Measurements from ENCODE around the gene NDUFA3. TPM values are rescaled to one million over a fixed set of nuclear protein-coding genes. Genes with fewer than 3 reads are reported as not detected.

NDUFA3 gene
- total RNA-seq, 1 donor from 2014 or later: 77.4 TPM

GRCh38 chr19:54136864-54137698 is 34.4 kb downstream of the NDUFA3 start:
- DNase-seq (ENCODE audit: low spot score): peak; percentile 100
- no peaks in the 10 kb centered on the region for H3K36me3 Mint-ChIP-seq (ENCODE audit: low read depth)
- H3K9me3 Mint-ChIP-seq (ENCODE audit: low read depth): no peaks in the 10 kb centered on the region
- peak overlapping the region; percentile 81 for H3K4me3 Mint-ChIP-seq (ENCODE audit: unreplicated experiment)
- H3K4me1 Mint-ChIP-seq (ENCODE audit: low read depth): peaks cover 46% of the 10 kb centered on the region
- peaks cover 4% of the 10 kb centered on the region for H3K27me3 Mint-ChIP-seq (ENCODE audit: low read depth)
- TF ChIP-seq, protein P1, sequence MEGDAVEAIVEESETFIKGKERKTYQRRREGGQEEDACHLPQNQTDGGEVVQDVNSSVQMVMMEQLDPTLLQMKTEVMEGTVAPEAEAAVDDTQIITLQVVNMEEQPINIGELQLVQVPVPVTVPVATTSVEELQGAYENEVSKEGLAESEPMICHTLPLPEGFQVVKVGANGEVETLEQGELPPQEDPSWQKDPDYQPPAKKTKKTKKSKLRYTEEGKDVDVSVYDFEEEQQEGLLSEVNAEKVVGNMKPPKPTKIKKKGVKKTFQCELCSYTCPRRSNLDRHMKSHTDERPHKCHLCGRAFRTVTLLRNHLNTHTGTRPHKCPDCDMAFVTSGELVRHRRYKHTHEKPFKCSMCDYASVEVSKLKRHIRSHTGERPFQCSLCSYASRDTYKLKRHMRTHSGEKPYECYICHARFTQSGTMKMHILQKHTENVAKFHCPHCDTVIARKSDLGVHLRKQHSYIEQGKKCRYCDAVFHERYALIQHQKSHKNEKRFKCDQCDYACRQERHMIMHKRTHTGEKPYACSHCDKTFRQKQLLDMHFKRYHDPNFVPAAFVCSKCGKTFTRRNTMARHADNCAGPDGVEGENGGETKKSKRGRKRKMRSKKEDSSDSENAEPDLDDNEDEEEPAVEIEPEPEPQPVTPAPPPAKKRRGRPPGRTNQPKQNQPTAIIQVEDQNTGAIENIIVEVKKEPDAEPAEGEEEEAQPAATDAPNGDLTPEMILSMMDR (IDR thresholded peaks at IDR 0.05): no peak
- H3K27ac Mint-ChIP-seq (ENCODE audit: unreplicated experiment): peak overlapping the region; percentile 93

DNA sequence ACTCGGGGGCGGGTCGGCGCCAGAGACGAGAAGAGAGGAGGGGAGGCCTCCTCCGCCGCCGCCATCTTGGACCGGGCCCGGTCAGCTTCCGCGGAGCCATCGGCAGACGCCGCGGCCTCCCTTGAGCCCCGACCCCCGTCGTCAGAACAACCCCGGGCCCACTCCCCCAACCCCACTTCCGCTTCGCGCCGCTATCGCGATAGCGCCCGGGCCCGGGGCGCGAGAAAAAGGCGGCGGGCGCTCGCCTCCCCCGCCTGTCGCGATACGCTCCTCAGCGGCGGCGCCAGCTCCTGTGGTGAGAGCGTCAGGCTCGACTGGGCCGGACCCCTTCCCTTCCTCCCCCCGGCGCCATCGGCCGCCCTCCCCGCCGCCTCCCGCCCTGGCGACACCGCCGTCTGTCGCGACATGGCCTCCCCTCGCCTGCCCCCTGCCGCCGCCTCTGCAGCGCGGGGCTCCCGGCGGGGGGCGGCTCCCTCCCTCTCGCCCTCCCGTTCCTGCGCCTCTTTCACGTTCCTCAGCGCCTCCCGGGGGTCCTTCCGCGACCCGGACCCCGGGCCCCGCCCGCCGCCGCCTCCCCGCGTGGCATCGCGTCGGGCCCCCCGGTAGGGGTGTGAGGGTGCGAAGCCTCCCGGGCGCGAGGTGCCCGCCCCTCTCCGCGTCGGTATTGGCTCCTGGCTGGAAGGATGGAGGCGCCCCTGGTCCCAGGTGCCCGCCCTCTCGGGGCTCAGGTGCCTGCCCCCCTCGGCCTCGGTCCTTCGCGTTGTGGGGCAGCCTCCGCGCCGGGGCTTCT is 35.2 kb downstream of the NDUFA3 start, which contains the start of gene CNOT3:
CNOT3 (plus strand) TSS at position 64 of the 790 bp plus-strand sequence. CDS start 5,217 bp downstream, outside the sequence.
- Mint-ChIP-seq H3K36me3 (ENCODE audit: low read depth) (peaks cover under 1% of the 10 kb centered on the region), H3K27me3 (ENCODE audit: low read depth) (peaks cover 4% of the 10 kb centered on the region), H3K4me3 (ENCODE audit: unreplicated experiment) (peak within 1 kb of the TSS; percentile 81), H3K9me3 (ENCODE audit: low read depth) (no peaks in the 10 kb centered on the region), H3K27ac (ENCODE audit: unreplicated experiment) (peak within 1 kb of the TSS; percentile 93), H3K4me1 (ENCODE audit: low read depth) (peaks cover 51% of the 10 kb centered on the region)
- DNase-seq (ENCODE audit: low spot score): no peak
- TF ChIP-seq, protein P1 (IDR thresholded peaks at IDR 0.05): peak; percentile 63

GRCh38 chr19:54138489-54139256 is 36.0 kb downstream of the NDUFA3 start:
- TF ChIP-seq, protein P1 (IDR thresholded peaks at IDR 0.05): no peak
- H3K36me3 Mint-ChIP-seq (ENCODE audit: low read depth): peaks cover 7% of the 10 kb centered on the region
- H3K4me3 Mint-ChIP-seq (ENCODE audit: unreplicated experiment): peak overlapping the region; percentile 81
- no peak for DNase-seq (ENCODE audit: low spot score)
- no peaks in the 10 kb centered on the region for H3K9me3 Mint-ChIP-seq (ENCODE audit: low read depth)
- peak overlapping the region; percentile 92 for H3K27ac Mint-ChIP-seq (ENCODE audit: unreplicated experiment)
- peaks cover 4% of the 10 kb centered on the region for H3K27me3 Mint-ChIP-seq (ENCODE audit: low read depth)
- peaks cover 51% of the 10 kb centered on the region for H3K4me1 Mint-ChIP-seq (ENCODE audit: low read depth)

DNA sequence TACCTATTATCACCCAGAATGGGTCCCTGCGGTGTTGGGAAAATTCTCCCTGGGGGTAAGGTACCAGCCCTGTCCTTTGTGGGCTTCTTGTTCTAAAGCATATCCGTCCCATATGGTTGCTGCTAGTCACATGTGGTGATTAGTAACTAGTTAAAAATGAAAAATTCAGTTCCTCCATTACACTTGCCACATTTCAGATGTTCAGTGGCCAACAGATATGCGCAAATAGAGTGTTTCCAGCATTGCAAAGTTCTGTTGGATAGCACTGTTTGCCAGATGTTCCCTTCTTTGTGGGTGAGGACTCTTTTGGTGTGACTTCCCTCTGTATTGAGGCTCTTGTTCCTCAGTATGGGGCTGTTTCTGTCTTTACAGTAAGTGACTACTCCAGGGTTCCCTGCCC is 38.7 kb downstream of the NDUFA3 start:
- Mint-ChIP-seq H3K36me3 (ENCODE audit: low read depth) (peaks cover 22% of the 10 kb centered on the region), H3K27me3 (ENCODE audit: low read depth) (no peaks in the 10 kb centered on the region), H3K4me3 (ENCODE audit: unreplicated experiment) (no peak overlapping the region), H3K27ac (ENCODE audit: unreplicated experiment) (no peak overlapping the region), H3K9me3 (ENCODE audit: low read depth) (no peaks in the 10 kb centered on the region), H3K4me1 (ENCODE audit: low read depth) (peaks cover 44% of the 10 kb centered on the region)
- TF ChIP-seq, protein P1 (IDR thresholded peaks at IDR 0.05): no peak
- DNase-seq (ENCODE audit: low spot score): no peak

All from chondrocyte (in vitro differentiated cells).